NCI-H2081 treated with DMSO at 0.1 percent for 48 hours (cell line): ENCODE data around the gene TECR.

Experiments
- DNase-seq: peaks from one replicate; lab custom pipeline; 2025; lab: John Stamatoyannopoulos, UW

Gene TECR

GRCh38 chr19:14510311-14511228 is 18.8 kb upstream of the TECR start:
- no peak for DNase-seq

DNA sequence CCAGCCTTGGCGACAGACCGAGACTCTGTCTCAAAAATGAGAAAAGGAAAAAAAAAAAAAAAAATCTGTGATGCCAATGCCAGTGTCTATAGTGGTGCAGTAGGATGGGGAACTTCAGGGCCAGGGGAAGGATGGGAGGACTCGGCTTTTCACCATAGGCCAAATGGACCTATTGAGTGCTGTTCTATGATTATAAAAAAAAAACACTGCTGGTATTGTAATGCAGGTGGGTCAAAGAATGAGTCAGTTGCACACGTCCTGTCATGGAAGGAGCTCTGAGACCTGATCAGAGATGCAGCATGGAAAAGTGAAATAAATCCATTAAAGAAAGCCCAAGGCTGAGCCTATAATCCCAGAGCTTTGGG is 18.2 kb upstream of the TECR start:
- DNase-seq = no peak

GRCh38 chr19:14512406-14512961 is 16.9 kb upstream of the TECR start:
- DNase-seq = no peak

- no peak for DNase-seq
These were observed 15.1 kb upstream of the TECR start for GRCh38 chr19:14514215-14514863.

GRCh38 chr19:14515501-14516047 is 13.8 kb upstream of the TECR start:
- DNase-seq = no peak

GRCh38 chr19:14516048-14516534 is 13.3 kb upstream of the TECR start:
- no peak for DNase-seq

DNA sequence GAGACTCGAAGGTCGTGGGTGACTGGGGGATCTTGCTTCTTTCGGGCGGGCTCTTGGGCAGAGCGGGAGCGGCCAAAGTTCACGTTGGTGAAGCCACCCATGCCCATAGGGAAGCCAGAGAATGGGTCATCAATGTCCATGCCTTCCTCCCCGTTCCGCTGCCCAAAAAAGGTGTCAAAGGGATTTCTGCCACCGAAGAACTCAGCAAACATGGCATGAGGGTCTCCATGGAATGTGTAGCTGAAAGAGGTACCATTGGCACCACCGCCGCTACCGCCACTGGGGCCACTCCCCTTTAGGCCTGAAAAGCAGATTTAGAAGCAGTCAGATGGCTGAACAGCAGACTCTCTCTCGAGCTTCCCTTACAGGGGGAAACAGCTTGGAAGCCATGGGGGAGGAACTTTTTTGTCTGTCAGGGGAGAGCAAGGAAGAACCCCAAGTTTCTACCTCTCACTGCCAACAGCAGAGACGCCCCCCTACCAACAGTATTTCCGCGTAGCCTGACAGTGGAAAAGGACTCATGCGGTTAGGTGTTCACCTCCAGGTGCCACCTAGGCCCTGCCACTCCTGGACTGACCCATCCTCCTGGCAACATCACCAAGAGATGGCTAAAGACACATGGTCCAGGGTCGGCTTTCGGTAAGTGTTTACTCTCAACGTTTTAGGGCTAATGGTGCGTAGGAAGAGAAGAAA is 12.5 kb upstream of the TECR start:
- DNase-seq = no peak

DNA sequence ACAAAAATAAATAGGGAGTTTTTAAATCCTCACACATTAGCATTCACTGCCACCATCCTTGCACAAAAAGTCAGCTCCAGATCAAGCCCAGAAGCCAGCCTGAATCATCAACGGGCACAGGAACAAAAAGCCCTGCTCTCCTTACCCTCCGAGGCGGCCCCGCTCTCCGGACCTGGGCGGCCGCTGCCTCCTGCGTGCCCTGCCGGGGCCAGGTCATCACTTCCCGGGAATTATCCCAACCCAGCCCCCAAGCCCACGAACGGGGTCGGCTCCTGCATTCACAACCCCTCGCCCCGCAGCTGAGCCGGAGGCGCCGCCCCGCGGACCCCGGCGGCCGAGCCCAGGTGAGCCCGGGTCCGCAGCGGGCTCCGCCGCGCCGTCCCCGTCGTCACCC is 12.0 kb upstream of the TECR start:
- no peak for DNase-seq

DNA sequence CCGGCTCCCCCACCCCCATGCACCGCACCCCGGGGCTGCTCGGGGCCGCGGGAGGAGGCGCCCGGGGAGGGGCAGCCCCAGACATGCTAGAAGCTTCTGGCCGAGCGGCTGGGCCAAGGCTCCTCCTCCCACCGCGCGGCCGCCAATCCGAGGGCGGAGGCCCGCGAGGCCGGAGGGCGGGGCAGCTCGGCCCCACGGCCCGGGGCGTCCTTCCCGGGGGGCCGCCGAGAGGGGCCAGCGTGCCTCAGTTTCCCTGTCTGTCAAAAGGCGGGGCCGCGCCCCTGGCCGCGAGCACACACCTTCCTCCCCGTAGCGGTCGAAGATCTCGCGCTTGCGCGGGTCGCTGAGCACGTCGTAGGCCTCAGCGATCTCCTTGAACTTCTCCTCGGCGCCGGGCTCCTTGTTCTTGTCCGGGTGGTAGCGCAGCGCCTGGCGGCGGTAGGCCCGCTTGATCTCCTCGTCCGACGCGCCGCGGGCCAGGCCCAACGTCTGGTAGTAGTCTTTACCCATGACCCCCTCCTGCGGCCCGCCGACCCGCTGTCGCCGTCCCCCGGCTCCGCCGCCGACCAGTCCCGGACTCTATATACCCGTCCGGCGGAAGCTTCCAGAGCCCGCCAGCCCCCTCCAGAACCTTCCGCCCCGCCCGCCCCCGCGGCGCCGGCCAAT is 11.4 kb upstream of the TECR start, which contains the start of gene DNAJB1:
Gene DNAJB1, minus strand, starts transcription at position 558 of the 666 bp plus-strand sequence. Its CDS starts 48 bp downstream, at position 510.
- no peak for DNase-seq

GRCh38 chr19:14519245-14519859 is 10.0 kb upstream of the TECR start:
- DNase-seq = no peak

DNA sequence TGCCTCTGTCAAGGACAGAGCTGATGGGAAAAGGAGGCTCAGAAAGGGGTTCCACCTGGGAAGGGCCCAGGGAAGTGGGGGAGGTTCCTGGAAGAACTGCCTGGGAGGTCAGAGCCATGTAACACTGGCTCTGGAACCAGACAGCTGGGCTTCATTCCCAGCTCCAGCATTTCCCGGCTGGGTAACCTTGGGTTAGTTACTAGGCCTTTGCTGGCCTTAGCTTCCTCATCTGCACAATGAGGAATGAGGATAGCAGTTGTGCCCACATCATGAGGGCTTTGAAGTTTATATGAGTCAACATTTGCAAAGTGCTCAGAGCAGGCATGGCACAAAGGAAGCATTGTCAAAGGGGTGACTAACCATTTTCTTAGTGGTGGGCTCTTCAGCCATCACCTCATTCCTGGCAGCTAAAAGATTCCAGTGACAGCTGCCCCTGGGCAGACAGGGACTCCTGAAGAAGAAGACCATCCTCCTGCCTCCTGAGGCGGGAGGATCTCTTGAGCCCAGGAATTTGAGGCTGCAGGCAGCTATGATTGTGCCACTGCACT is 9.5 kb upstream of the TECR start:
- no peak for DNase-seq

GRCh38 chr19:14520543-14520942 is 8.9 kb upstream of the TECR start:
- DNase-seq = no peak

GRCh38 chr19:14525729-14526128 is 3.7 kb upstream of the TECR start:
- no peak for DNase-seq

- DNase-seq = no peak
These were observed 3.0 kb upstream of the TECR start for GRCh38 chr19:14526423-14526822.

DNA sequence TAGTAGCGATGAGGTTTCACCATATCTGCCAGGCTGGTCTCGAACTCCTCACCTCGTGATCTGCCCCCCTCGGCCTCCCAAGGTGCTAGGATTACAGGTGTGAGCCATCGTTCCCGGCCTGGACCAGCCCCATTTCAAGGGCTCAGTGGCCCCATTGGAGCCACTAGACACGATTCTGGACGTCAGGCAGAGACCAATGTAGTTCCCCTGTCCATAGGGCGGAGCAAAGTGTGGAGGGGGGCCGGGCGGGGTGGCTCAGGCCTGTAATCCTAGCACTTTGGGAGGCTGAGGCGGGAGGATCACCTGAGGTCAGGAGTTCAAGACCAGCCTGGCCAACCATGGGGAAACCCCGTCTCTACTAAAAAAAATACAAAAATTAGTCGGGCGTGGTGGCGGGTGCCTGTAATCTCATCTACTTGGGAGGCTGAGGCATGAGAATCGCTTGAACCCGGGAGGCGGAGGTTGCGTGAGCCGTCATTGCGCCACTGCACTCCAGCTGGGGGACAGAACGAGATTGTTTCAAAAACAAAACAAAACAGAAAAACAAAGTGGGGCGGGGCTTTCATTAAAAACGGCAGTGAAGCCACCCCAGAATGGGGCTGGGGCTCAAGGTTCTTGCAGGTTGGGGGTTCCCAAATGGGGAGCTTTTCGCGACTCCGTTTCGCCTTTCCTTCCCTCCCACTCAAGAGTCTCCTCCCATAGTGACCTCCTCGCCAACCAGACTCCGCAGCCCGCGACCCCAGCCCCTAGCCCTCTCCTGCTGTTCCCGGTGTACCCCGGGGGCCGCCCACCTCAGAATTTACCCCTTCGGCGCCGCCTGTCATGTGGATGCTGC is 758 bp upstream of the TECR start:
- no peak for DNase-seq

GRCh38 chr19:14530005-14530348 is 583 bp downstream of the TECR start:
- DNase-seq = no peak

DNA sequence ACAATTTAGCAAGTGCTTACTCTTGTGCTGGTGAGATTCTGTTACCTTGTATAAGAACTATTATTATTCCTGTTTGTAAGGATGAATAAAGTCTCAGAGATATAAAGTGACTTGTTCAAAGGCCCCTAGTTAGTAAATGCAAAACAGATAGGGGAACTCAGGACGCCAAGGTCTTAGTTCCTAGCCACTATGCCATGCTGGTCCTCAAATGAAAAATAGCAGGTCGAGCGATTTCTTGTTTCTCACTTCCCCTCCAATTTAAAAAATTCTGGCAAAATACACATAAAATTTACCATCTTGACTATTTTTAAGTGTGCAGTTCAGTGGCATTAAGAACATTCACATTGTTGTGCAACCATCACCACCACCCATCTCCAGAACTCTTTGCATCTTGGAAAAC is 1.1 kb downstream of the TECR start:
- no peak for DNase-seq

DNA sequence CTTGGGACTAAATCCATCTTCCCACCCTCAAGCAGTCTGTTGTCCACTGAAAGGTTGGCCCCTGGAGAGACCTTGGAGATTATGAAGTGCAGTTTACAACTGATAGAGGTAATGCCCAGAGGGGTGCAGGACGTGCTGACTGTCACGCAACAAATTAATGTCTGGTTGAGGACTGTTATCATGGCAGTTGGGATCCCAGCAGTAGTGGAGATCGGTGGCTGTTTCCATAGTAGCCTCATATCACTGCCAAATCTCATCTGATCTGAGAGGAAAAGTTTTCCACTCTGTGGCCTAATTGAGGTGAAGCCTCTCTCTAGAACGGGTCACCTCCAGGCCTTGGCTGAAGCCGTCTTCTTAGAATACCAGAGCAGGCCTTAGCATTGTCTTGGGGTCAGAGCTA is 4.1 kb downstream of the TECR start:
- no peak for DNase-seq

GRCh38 chr19:14536926-14537692 is 7.7 kb downstream of the TECR start:
- DNase-seq = no peak
